Neutrophil (primary cell): ENCODE results near the gene MTCH1.

ENCODE experiments used
- H3K27ac ChIP-seq: fragments of 200-600 bp; sonication (generic); 2 replicates; pipeline ENCODE4 v1.5.1; 2016; ENCODE audit warnings: mild to moderate bottlenecking, moderate library complexity
- H3K27me3 ChIP-seq: fragments of 200-600 bp; sonication (generic); 2 replicates; pipeline ENCODE4 v1.6.0; 2016; ENCODE audit warnings: mild to moderate bottlenecking
- H3K36me3 ChIP-seq: fragments of 200-600 bp; sonication (generic); 2 replicates; pipeline ENCODE4 v1.5.1; 2017
- H3K4me1 ChIP-seq, 2 experiments: fragments of 200-600 bp in 1 of 2; sonication (generic) in 1 of 2; 1 replicate in 1 of 2; 2 replicates in 1 of 2; pipeline versions ENCODE4 v1.5.1 to v1.6.1; 2013 to 2016; ENCODE audit warnings: low read depth in 1 of 2, low read length in 1 of 2, mild to moderate bottlenecking in 1 of 2, moderate library complexity in 1 of 2; ENCODE audit not compliant: control insufficient read depth in 1 of 2, insufficient read depth in 1 of 2
- H3K4me3 ChIP-seq, 2 experiments: fragments of 200-600 bp in 1 of 2; sonication (generic) in 1 of 2; 1 replicate in 1 of 2; 2 replicates in 1 of 2; pipeline ENCODE4 v1.5.1; 2013 to 2016; ENCODE audit warnings: low read depth in 1 of 2, low read length in 1 of 2, mild to moderate bottlenecking in 1 of 2, moderate library complexity in 1 of 2
- H3K9me3 ChIP-seq: fragments of 200-600 bp; sonication (generic); 2 replicates; pipeline ENCODE4 v1.5.1; 2016
- TF ChIP-seq, protein P1 (sequence below): fragments of 200-600 bp; sonication (generic); IDR thresholded peaks from 2 replicates; pipeline ENCODE4 v1.5.1; 2016; ENCODE audit warnings: antibody characterized with exemption

Gene MTCH1

GRCh38 chr6:36925809-36926208 lies 60.2 kb downstream of the MTCH1 start:
- no peaks in the 10 kb centered on the region for H3K27me3 ChIP-seq
- H3K9me3 ChIP-seq = no peaks in the 10 kb centered on the region
- H3K27ac ChIP-seq = no peak overlapping the region
- H3K4me1 ChIP-seq = no peaks in the 10 kb centered on the region
- H3K4me3 ChIP-seq = no peak overlapping the region
- TF ChIP-seq, protein P1, sequence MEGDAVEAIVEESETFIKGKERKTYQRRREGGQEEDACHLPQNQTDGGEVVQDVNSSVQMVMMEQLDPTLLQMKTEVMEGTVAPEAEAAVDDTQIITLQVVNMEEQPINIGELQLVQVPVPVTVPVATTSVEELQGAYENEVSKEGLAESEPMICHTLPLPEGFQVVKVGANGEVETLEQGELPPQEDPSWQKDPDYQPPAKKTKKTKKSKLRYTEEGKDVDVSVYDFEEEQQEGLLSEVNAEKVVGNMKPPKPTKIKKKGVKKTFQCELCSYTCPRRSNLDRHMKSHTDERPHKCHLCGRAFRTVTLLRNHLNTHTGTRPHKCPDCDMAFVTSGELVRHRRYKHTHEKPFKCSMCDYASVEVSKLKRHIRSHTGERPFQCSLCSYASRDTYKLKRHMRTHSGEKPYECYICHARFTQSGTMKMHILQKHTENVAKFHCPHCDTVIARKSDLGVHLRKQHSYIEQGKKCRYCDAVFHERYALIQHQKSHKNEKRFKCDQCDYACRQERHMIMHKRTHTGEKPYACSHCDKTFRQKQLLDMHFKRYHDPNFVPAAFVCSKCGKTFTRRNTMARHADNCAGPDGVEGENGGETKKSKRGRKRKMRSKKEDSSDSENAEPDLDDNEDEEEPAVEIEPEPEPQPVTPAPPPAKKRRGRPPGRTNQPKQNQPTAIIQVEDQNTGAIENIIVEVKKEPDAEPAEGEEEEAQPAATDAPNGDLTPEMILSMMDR = no peak
- H3K36me3 ChIP-seq = peaks cover 69% of the 10 kb centered on the region

- Histone ChIP-seq H3K9me3 (no peaks in the 10 kb centered on the region), H3K27me3 (no peaks in the 10 kb centered on the region), H3K4me3 (no peak overlapping the region), H3K4me1 (no peaks in the 10 kb centered on the region), H3K36me3 (peaks cover 78% of the 10 kb centered on the region), H3K27ac (no peak overlapping the region)
- TF ChIP-seq, protein P1 = no peak
These were observed 61.1 kb downstream of the MTCH1 start for GRCh38 chr6:36924778-36925374.

- H3K4me1 ChIP-seq = no peaks in the 10 kb centered on the region
- no peak overlapping the region for H3K4me3 ChIP-seq
- TF ChIP-seq, protein P1 = no peak
- no peak overlapping the region for H3K27ac ChIP-seq
- H3K9me3 ChIP-seq = no peaks in the 10 kb centered on the region
- H3K36me3 ChIP-seq = peaks cover 86% of the 10 kb centered on the region
- H3K27me3 ChIP-seq = no peaks in the 10 kb centered on the region
These were observed 61.9 kb downstream of the MTCH1 start for GRCh38 chr6:36924131-36924530.

- no peaks in the 10 kb centered on the region for H3K9me3 ChIP-seq
- peaks cover 96% of the 10 kb centered on the region for H3K36me3 ChIP-seq
- no peak overlapping the region for H3K4me3 ChIP-seq
- no peaks in the 10 kb centered on the region for H3K4me1 ChIP-seq
- H3K27ac ChIP-seq = no peak overlapping the region
- TF ChIP-seq, protein P1 = no peak
- H3K27me3 ChIP-seq = no peaks in the 10 kb centered on the region
These were observed 65.5 kb downstream of the MTCH1 start for GRCh38 chr6:36920546-36920945.

- Histone ChIP-seq H3K4me1 (no peaks in the 10 kb centered on the region), H3K27ac (no peak overlapping the region), H3K27me3 (no peaks in the 10 kb centered on the region), H3K9me3 (no peaks in the 10 kb centered on the region), H3K36me3 (peaks cover 96% of the 10 kb centered on the region), H3K4me3 (no peak overlapping the region)
- TF ChIP-seq, protein P1 = no peak
These were observed 65.9 kb downstream of the MTCH1 start for GRCh38 chr6:36920049-36920448.
